T-helper 2 cell treated with Interferon-gamma antibody and Interleukin-4, amounts not matched to agents 100 ng/mL and 5 ng/mL, for 36 hours (primary cell): ENCODE measurements around the gene TECPR2. TPM values are rescaled to one million over a fixed set of nuclear protein-coding genes. Genes with fewer than 3 reads are reported as not detected.
"Not testable (repeated sequence)": the region's sequence is repeated elsewhere in the genome, so short reads cannot be mapped to it uniquely, and the experiment has no call there.

ENCODE experiments used
- intact Hi-C: fragments of 100-400 bp; cut with micrococcal nuclease; formaldehyde crosslinking; loops from one replicate; pipeline ENCODE4 v1.15.1; 2023
- total RNA-seq: library from RNA; stranded (reverse); gene quantifications from 2 replicates; pipeline ENCODE4 v1.2.3, GENCODE V29; 2022

Gene TECPR2
- total RNA-seq, 1 donor from 2014 or later: 11.4 TPM

DNA sequence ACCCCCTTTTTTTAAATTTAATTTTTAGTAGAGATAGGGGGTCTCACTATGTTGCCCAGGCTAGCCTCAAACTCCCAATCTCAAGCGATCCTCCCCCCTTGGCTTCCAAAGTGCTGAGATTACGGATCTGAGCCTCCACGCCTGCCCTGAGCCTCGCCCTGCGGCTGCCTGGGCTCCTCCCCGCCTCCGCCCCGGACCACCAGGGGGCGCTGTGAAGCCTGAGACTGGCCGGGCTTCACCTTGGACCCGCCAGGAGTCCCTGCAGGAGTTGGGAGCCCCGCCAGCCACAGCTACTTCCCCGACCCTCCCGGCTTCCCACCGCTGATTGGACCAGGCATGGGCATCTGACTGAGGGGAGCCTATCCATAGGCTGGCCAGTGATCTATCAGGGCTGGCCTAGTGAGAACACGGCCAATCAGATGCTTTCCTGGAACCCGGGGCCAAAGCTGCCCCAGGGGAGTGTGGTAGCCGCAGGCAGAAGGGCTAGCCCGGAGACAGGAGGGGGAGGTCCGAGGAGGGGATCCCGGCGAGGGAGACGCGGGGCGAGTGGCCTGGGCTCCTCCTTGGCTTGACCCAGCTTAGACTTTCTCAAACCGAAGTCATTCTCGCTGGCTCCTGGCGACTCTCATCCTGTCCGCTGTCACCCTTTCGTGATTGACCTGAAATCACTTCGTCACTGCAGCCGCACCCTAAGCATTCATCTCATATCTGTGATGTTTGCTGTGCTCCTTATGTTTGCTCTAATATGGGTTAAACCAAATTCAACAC is 161.9 kb downstream of the TECPR2 start:
- intact Hi-C loops: loop anchor here (1.0 to 10.0 kb wide), 4 partner anchors 14 to 562 kb away; partner anchors contain the start of genes DYNC1H1 and RCOR1

DNA sequence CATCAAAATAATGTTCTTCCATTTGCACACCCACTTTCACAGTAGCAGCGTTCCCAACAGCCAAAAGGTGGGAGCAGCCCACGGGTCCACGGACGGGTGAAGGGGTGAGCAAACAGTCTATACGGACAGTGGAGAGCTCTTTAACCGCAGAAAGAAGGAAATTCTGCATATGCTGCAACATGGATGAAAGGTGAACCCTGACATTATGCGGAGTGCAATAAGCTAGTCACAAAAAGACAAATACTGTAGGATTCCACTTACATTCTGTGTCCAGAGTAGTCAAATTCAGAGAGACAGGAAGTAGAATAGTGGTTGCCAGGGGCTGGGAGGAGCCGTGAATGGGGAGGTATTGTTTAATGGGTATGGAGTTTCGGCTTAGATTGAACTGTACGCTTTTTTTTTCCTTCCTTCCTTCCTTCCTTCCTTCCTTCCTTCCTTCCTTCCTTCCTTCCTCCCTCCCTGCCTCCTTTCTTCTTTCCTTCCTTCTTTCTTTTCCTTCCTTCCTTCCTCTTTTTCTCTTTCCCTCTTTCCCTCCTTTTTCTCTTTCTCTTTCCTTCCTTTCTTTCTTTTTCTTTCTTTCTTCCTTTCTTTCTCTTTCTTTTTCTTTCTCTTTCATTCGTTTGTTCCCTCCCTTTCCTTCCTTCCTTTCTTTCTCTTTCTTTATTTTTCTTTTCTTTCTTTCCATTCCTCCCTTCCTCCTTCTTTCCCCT is 162.6 kb downstream of the TECPR2 start:
- intact Hi-C loops: loop anchor here (10.0 kb wide), 1 partner anchor 389 kb away; no protein-coding TSS in a partner anchor

DNA sequence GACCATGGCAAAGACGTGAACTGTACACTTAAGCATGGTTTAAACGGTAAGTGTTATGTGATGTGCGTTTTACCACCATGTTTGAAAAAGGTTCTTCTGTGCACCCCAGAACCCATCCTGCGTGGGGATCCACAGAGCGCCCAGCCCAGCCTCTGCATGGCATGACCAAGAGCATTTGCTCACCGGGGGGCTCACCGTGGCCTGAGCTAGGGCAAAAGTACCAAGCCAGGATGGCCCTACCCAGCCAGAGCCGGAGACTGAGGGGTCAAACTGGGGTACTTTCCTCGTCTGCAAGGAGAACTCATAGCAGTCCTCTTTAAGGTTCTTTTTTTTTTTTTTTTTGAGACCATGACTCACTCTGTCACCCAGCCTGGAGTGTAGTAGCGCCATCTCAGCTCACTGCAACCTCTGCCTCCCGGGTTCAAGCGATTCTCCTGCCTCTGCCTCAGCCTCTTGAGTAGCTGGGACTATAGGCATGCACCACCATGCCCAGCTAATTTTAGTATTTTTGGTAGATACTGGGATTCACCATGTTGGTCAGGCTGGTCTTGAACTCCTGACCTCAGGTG is 163.3 kb downstream of the TECPR2 start:
- intact Hi-C loops: loop anchor here (10.0 kb wide), 1 partner anchor 389 kb away; no protein-coding TSS in a partner anchor

DNA sequence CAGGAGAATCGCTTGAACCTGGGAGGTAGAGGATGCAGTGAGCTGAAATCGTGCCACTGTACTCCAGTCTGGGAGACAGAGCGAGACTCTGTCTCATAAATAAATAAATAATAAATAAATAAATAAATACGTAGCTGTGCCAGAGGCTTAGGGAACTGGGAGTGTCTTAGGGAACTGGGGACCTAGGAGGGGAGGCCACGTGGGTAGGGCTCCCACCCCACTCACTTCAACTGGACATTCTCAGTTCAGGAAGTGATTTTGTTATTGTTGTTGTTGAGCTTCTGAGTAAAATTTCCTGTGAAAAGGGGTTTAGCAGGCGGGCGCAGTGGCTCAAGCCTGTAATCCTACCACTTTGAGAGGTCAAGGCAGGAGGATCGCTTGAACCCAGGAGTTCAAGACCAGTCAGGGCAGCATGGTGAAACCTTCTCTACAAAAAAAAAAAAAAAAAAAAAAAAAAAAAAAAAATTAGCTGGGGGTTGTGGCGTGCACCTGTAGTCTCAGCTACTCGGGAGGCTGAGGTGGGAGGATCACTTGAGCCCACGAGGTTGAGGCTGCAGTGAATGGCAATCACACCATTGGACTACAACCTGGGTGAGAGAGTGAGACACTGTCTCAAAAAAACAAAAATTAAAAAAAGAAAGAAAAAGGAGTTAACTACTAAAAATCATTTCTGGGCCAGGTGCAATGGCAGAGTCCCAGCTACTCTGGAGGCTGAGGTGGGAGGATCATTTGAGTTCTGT is 165.9 kb downstream of the TECPR2 start:
- intact Hi-C loops: loop anchor here (10.0 kb wide), 1 partner anchor 386 kb away; no protein-coding TSS in a partner anchor

DNA sequence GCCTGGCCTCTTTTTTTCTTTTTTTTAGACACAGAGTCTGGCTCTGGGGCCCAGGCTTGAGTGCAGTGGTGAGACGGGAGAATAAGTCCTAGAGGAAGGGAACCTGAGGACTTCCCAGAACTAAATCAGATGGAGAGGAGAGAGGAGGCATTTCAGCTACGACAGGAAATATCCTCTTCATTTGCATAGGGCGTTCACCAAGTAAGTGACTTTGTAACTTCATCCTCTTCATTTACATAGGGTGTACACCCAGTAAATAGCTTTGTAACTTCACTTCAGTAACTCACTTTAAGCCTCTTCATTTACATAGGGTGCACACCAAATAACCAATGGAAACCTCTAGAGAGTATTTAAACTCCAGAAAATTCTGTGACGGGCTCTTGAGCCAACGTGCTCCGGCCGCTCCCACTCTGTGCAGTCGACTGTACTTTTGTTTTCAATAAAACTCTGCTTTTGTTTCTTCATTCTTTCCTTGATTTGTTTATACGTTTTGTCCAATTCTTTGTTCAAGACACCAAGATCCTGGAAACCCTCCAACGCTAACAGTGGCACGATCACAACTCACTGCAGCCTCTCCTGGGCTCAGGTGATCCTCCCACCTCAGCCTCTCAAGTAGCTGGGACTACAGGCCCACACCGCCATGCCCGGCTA is 168.2 kb downstream of the TECPR2 start:
- intact Hi-C loops: no loop called here

DNA sequence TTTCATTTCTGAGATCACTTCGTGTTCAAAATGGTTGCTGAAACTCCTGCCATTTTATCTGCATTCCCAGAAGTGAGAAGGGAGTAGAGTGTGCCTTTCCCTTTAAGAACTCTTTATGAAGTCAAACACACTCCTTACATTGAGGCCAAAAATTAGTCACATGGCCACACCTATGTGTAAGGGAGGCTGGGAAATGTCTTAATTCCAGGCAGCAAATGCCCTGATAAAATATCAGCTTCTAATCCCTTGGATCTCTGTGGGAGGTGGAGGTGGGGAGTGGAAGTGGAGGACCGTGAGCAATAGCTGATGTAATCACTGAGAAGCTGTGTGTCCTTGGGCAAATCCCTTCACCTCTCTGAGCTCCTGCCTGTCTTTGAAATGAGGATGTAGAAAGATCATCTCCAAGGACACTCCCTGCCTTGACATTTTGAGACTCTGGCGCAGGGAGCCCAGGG is 169.5 kb downstream of the TECPR2 start:
- intact Hi-C loops: no loop called here

DNA sequence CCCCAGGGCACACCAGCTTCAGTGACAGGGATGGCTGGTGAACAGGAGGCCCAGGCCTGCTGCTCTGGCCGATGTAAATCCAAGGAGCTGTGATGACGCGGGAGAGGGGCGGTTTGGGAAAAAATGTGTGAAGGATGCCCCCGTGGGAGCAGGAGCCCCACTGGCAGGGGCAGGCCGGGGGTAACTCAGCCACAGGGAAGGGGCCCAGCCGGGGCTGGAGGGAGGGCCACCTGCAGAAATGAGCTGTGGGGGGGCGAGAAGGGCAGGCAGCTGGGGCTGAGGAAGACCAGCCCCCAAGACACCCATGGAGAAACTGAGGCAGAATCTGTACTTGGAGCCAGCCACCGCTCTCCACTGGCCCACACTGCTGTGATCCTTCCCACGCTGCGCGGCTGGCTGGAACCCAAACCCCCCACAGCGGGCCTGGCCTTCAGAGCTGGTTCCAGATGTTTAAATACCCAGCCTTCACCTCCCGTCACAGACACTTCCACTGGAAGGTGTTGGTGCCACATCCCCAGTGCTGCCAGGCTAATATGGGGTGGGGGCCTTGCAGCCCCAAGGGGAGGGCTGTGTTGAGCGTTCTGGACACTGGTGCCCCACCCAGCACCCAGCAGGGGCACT is 175.3 kb downstream of the TECPR2 start:
- intact Hi-C loops: no loop called here

DNA sequence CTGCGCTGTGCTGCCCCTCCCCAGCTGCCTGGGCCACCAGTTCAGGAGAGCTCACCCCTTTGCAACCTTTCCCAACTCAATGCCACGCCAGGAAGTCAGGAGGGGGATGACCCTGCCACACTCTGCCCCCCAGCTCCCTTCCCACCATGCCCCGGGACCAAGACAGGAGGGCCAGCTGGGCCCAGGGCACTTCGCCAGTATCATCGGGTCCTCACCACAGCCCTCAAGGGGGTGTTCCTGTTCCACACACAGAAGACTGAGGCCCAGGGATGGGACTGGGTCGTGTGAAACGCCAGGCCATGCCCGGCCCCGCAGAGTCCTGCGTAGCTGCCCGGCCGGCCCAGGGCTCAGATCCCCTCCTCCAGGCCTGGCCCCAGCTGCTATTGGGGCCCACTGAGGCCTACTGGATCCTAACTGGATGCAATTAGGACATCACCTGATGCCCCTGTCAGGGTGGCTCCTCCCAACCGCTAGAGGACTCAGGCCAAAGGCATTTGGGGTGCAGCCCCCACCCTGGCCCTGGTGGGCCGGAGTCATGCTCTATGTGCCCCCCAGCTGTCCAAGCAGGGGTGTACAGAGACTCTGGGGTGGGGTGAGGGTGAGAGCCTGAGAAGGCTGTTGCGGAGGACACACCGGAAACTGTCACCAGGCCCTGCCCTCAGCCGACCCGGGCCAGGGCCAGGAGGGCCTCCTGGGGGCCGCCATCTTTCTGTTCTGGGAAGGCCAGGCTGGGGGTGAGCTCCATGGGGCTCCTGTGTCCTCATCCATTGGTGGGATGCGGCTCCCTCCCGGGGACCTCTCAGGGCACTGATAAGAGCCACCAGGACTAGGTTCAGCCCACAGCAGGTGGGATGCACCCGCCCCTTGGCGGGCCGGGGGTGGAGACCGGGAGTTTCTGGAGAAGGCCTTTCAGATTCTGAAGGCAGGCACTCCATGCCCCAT is 176.1 kb downstream of the TECPR2 start:
- intact Hi-C loops: no loop called here

DNA sequence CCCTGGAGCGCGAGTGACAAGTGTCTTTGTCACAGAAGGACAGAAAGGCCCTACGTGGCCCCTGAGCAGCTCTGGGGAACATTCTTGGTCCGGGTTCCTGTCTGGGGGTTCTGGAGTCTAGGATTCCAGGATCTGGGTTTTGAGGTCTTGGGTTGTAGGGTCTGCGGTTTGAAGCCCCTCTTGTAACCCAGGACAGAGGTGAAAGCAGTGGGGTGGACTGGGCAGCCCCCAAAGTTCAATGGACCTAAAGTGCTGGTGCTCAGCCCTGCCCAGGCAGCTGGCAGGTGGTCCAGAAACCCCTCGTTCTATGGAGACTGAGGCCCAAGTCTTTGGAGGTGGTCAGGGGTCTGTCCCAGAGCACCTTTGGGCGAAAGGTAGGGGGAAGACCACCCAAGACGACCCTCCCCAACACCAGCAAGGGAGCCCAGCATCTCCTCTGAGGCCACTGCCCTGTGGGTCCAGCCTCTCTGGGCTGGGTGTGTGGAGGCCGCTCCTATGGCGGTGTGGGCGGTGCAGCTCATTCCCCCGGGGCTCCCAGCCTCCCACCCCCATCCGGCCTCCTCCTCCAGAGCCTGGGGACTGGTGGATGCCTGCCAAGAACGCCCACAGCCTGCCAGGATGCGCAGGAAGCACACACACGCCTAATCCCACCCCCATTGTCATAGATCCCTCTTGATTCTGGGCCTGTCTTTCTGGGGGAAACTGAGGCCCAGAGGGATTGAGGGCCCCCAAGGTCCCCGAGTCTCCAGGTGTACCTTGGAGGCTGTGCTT is 177.0 kb downstream of the TECPR2 start:
- intact Hi-C loops: no loop called here

DNA sequence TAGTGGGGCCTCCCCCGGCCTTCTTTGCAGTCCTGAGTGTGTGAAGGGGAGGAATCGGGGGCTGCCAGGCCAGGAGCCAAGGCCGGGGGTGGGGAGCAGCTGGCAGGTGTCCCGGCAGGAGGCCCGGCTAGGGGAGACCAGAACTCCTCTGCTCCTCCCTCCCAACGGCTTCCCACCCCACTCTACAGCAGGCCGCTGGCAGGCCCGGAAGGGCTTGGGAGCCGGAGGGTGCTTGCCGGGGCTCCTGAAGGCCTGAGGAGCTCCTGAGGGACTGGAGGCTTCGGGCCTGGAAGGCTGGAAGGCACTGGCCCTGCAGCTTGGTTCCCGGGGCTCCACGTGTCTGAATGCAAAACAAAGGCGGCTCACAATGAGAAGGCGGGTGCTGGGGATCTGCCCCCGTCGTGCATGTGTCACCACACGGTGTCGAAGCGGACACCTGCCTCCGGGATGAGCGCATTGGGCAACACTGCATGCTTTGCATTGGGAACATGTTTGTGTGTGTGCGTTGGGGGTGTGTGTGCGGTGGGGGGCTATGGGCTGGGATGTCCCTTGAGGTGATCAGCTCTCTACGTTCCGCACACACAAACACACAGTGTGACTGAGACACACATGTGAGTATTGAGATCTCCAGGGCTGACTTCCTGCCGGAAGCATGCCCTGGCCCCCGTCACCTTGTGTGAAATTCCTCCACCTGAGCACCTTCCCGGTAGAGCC is 177.7 kb downstream of the TECPR2 start:
- intact Hi-C loops: no loop called here

DNA sequence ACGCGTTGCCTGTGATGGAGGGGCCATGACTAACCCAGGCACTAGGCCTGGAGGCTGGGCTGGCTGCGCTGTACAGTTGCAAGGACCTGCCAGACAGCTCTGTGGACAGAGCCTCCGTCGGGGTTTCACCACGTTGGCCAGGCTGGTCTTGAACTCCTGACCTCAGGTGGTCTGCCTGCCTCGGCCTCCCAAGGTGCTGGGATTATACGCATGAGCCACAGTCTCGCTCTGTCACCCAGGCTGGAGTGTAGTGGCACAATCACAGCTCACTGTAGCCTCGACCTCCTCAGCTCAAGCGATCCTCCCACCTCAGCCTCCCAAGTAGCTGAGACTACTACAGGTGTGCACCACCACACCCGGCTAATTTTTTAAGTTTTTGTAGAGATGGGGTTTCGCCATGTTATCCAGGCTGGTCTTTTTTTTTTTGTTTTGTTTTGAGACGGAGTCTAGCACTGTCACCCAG is 178.3 kb downstream of the TECPR2 start:
- intact Hi-C loops: not testable (repeated sequence)

DNA sequence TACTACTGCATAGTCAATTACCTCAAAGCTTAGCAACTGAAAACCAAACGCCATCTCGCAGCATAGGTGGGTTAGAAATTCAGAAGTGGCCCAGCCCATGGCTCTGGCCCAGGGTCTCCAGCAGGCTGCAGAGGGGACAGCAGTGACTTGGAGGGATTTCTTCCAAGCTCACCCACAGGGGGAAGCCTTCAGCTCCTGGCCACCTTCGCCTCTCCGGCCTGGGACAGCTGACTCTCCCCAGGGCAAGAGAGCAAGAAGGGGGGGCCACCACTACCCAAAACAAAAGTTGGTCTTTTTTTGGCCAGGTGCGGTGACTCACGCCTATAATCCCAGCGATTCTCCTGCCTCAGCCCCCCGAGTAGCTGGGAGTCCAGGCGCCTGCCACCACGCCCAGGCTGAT is 179.0 kb downstream of the TECPR2 start:
- intact Hi-C loops: no loop called here

DNA sequence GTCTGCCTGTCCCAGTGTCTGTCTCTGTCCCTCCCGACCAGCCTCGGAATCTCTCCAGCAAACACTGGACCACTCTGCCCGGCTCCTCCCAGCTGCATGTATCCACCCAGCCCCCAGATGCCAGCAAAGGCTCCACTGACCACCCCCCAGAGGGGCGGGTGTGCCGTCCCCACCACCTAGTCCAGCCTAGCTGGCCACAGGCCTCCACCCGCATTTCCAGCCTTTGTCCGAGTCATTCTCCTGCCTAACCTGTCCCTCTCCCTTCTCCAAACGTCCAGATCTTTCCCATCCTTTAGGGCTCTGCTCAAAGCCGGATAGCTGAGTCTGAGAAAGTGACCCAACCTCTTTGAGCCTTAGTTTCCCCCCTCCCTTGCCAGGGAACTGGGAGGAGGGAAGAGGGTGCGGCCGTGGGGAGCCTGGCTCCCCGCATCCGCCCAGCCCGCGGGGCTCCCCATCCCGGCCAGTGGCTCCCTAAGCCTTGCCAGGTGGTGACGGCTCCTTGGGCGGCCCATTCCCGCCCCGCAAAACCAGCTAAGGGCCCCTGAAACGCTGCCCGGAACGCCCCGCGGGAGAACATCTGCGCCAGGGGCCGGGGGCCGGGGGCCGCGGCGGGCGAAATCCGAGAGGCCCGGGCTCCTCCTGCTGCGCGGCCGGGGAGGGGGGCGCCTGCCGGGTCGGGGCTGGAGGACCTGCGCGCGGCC is 181.5 kb downstream of the TECPR2 start:
- intact Hi-C loops: no loop called here

DNA sequence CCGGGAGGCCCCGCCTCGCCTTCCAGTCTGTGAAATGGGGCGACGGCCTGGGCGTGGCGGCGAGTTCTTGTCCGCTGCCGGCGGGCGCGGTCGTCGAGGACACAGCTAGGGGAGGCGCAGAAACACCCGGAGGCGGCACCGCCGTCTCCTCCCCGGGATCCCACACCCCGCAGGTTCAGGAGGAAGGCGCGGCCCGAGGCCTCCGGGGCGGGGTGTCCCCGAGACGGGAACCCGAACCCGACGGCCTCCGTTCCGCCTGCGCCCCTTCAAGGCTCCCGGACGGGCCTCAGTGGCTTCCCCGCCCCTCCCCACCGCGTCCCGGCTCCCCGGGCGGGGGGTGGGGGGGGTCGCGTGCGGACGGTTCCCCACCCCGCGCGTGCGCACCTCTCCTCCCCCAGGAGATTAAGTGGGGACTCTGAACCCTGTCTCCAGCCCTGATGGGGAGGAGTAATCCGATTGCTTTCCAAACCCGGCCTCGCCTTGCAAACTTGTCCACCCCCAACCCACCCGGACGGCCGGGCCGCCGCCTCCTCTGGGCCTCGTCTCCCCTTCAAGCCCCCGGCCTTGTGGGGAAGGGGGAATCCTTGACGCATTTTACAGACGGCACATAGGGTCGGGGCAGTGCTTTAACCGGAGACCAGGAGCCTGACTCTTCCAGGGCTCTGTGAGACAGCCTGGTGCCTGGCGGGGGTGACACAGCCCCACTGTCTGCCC is 182.2 kb downstream of the TECPR2 start:
- intact Hi-C loops: no loop called here

DNA sequence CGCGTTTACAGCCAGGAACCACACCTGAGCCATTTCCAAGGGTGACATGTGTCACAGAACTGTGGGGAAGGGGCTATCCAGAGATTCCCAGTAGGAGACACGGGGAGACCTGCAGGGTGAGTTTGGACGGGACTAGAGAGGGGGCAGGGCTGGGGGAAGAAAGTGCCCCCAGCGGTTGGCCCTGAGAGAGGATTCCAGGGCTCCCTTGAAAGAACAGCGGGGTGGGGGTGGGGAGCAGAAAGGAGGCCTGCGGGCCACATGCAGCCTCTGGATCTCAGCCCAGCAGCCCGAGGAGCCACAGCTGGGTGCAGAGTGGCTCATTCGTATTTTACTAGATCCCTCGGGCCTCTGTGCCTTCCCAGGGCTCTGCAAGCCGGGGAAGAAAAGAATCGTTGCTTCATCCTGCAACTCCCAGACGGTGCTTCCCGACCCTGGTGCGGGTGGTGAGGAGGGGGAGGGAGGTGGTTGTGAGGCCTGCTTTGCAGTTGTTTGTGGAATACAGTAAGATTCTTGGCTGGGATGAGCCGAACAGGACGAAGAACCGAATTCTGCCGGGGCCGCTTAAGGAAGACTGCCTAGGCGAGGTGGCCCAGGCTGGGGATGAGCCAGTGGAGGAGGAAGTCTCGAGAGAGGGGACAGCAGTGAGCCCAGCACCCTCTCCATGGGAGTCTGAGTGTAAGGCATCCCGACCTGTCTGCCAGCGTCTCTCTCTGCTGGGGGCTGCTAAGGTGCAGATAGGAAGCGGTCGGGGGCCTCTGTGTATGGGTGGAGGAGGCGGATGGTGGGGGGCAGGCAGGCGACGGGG is 182.9 kb downstream of the TECPR2 start:
- intact Hi-C loops: no loop called here
